Retinal pigment epithelial cell (primary cell): ENCODE results near the gene TRIO.

Experiments used
- DNase-seq: peaks from one replicate; pipeline ENCODE4 v3.0.0-alpha.2; 2010; ENCODE audit warnings: low read depth
- H3K4me3 ChIP-seq: 2 replicates; pipeline ENCODE4 v1.5.1; 2011; ENCODE audit warnings: mild to moderate bottlenecking, low read length, control low read depth, moderate library complexity
- TF ChIP-seq, protein P1 (sequence below): conservative IDR thresholded peaks from 2 replicates; pipeline ENCODE4 v1.5.1; 2011; ENCODE audit warnings: low read depth, low read length, control low read depth, inconsistent platforms

Gene TRIO

DNA sequence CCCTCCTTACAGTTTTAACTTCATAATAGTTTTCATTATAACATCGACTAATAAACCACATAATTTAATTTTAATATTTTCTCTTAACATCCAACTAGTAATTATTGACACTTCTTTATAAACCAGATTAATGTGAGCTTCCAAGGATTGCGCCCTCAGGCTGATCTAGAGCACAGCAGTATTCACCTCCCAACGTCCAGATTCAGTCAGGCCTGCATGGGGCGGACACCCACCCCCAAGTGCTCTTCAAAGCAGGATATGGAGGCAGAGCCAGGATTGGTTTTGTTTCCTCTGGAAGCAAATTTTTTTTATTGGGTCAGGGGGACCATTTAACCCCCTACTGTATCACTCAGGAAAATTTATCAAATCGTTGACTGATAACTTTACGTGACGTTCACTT is 215.4 kb downstream of the TRIO start:
- TF ChIP-seq, protein P1, sequence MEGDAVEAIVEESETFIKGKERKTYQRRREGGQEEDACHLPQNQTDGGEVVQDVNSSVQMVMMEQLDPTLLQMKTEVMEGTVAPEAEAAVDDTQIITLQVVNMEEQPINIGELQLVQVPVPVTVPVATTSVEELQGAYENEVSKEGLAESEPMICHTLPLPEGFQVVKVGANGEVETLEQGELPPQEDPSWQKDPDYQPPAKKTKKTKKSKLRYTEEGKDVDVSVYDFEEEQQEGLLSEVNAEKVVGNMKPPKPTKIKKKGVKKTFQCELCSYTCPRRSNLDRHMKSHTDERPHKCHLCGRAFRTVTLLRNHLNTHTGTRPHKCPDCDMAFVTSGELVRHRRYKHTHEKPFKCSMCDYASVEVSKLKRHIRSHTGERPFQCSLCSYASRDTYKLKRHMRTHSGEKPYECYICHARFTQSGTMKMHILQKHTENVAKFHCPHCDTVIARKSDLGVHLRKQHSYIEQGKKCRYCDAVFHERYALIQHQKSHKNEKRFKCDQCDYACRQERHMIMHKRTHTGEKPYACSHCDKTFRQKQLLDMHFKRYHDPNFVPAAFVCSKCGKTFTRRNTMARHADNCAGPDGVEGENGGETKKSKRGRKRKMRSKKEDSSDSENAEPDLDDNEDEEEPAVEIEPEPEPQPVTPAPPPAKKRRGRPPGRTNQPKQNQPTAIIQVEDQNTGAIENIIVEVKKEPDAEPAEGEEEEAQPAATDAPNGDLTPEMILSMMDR: no peak
- no peak for DNase-seq
- H3K4me3 ChIP-seq: no peak overlapping the region

GRCh38 chr5:14359069-14360043 is 216.2 kb downstream of the TRIO start:
- no peak for DNase-seq
- no peak overlapping the region for H3K4me3 ChIP-seq
- TF ChIP-seq, protein P1: no peak

DNA sequence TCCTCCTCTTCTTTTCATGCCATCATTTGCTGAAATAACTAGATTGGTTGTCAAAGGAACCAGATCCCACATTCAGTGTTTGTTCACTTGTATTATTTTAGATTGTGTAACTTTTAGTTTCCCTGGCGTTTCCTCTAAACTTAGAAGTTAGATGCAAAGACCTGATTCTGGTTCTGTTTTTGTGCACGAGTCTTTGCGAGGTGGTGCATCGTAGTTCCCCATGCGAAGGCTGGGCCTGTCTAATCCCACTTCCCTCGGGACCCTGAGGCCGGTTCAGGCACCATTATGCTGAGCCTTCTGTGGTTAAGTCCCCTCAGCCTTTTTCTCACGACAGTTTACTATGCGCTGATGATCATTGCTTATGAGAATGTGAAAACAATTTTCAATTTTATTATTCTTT is 219.3 kb downstream of the TRIO start:
- no peak for DNase-seq
- no peak overlapping the region for H3K4me3 ChIP-seq
- TF ChIP-seq, protein P1: no peak

GRCh38 chr5:14364096-14364495 is 221.0 kb downstream of the TRIO start:
- no peak overlapping the region for H3K4me3 ChIP-seq
- TF ChIP-seq, protein P1: no peak
- no peak for DNase-seq

- no peak for DNase-seq
- TF ChIP-seq, protein P1: peak; percentile 80
Measured at GRCh38 chr5:14364576-14365472, 221.7 kb downstream of the TRIO start.

GRCh38 chr5:14365831-14366430 is 222.8 kb downstream of the TRIO start:
- DNase-seq: no peak
- TF ChIP-seq, protein P1: no peak
- no peak overlapping the region for H3K4me3 ChIP-seq

More at GRCh38 chr5:14364576-14365472, 221.7 kb downstream of the TRIO start:
- no peak overlapping the region for H3K4me3 ChIP-seq
